SU-DHL-6 (cell line): ENCODE data around the gene GH2.

ENCODE experiments used
- H2AFZ ChIP-seq: fragments of 200-600 bp; sonication (generic); 2 replicates; pipeline ENCODE4 v1.6.1; 2014; ENCODE audit warnings: low read depth, mild to moderate bottlenecking, moderate library complexity, mixed read lengths, antibody characterized with exemption, low read length; ENCODE audit not compliant: severe bottlenecking
- H3F3A ChIP-seq: fragments of 200-600 bp; shearing (Covaris generic); 2 replicates; pipeline ENCODE4 v1.6.0; 2016; ENCODE audit warnings: antibody characterized with exemption, mild to moderate bottlenecking; ENCODE audit not compliant: insufficient read depth
- H3K27ac ChIP-seq: fragments of 200-600 bp; sonication (generic); 2 replicates; pipeline ENCODE4 v1.5.1; 2016; ENCODE audit warnings: low read depth, mild to moderate bottlenecking, low read length, moderate library complexity, mixed read lengths
- H3K27me3 ChIP-seq: fragments of 200-600 bp; sonication (generic), shearing (Covaris generic); 2 replicates; pipeline ENCODE4 v1.6.0; 2014; ENCODE audit warnings: mild to moderate bottlenecking, low read length
- H3K36me3 ChIP-seq: fragments of 200-600 bp; sonication (generic); 2 replicates; pipeline ENCODE4 v1.6.1; 2014; ENCODE audit warnings: mild to moderate bottlenecking, low read length, mixed read lengths
- H3K4me2 ChIP-seq: fragments of 300-600, 200-600 bp; shearing (Covaris generic), sonication (generic); 2 replicates; pipeline ENCODE4 v1.6.0; 2014; ENCODE audit warnings: low read length, low read depth, mild to moderate bottlenecking; ENCODE audit not compliant: poor library complexity, severe bottlenecking
- H3K4me3 ChIP-seq: fragments of 200-600 bp; sonication (generic); 2 replicates; pipeline ENCODE4 v1.5.1; 2014; ENCODE audit warnings: antibody characterized with exemption, low read length, mild to moderate bottlenecking, mixed read lengths; ENCODE audit not compliant: insufficient read depth, poor library complexity, severe bottlenecking
- H3K79me2 ChIP-seq: fragments of 200-600 bp; sonication (generic); 2 replicates; pipeline ENCODE4 v1.6.1; 2014; ENCODE audit warnings: mild to moderate bottlenecking, low read length, moderate library complexity; ENCODE audit not compliant: insufficient read depth
- H3K9ac ChIP-seq: fragments of 200-600 bp; sonication (generic); 2 replicates; pipeline ENCODE4 v1.7.0; 2014; ENCODE audit warnings: mild to moderate bottlenecking, low read length
- H3K9me2 ChIP-seq: fragments of 200-600 bp; sonication (generic); replicated peaks from 2 replicates; pipeline ENCODE4 v1.6.1; 2014; ENCODE audit warnings: low read length; ENCODE audit not compliant: insufficient read depth
- H3K9me3 ChIP-seq: fragments of 200-600 bp; sonication (generic); 2 replicates; pipeline ENCODE4 v1.6.1; 2014; ENCODE audit warnings: low read length, mixed read lengths; ENCODE audit not compliant: insufficient read depth
- H4K20me1 ChIP-seq: fragments of 200-600 bp; sonication (generic); 2 replicates; pipeline ENCODE4 v1.6.1; 2014; ENCODE audit warnings: low read depth, mild to moderate bottlenecking, antibody characterized with exemption, low read length, moderate library complexity, mixed read lengths
- CTCF ChIP-seq: fragments of 200-600 bp; sonication (generic); IDR thresholded peaks from one replicate; pipeline ENCODE4 v1.5.1; 2017; ENCODE audit warnings: antibody characterized with exemption, mild to moderate bottlenecking, low read length, moderate library complexity; ENCODE audit not compliant: insufficient read depth, poor library complexity, severe bottlenecking
- EZH2phosphoT487 ChIP-seq: fragments of 200-600 bp; sonication (generic), shearing (Covaris generic); conservative IDR thresholded peaks from 2 replicates; pipeline ENCODE4 v1.6.1; 2018; ENCODE audit warnings: mild to moderate bottlenecking, antibody characterized with exemption, low read length, moderate library complexity, mixed read lengths

Gene GH2

GRCh38 chr17:63834431-63835166 lies 47.1 kb downstream of the GH2 start:
- H3F3A ChIP-seq, result 0 out of 2 replicates have a peak, but pooled peaks cover 4% of the 10 kb centered on the region
- no peaks in the 10 kb centered on the region for H3K9me2 ChIP-seq
- no peak overlapping the region for H3K4me3 ChIP-seq
- 0 out of 2 replicates have a peak, but pooled peaks cover 2% of the 10 kb centered on the region for H3K36me3 ChIP-seq
- H3K9ac ChIP-seq, result no peak overlapping the region
- H2AFZ ChIP-seq, result no peak overlapping the region
- TF ChIP-seq CTCF (peak; percentile 64), EZH2phosphoT487 (no peak)
- H3K79me2 ChIP-seq, result peaks cover 36% of the 10 kb centered on the region
- peak overlapping the region; percentile 28; the same call in 1 of the 2 replicates for H3K27ac ChIP-seq
- no peaks in the 10 kb centered on the region for H3K9me3 ChIP-seq
- H3K4me2 ChIP-seq, result no peak overlapping the region
- H3K27me3 ChIP-seq, result no peaks in the 10 kb centered on the region
- H4K20me1 ChIP-seq, result no peaks in the 10 kb centered on the region; the same call in 1 of the 2 replicates

GRCh38 chr17:63833741-63834373 lies 47.9 kb downstream of the GH2 start:
- TF ChIP-seq EZH2phosphoT487, result no peak
- TF ChIP-seq CTCF, result no peak
- Histone ChIP-seq H3K79me2 (peaks cover 36% of the 10 kb centered on the region), H3K9ac (no peak overlapping the region), H3K4me2 (no peak overlapping the region), H3K9me2 (no peaks in the 10 kb centered on the region), H3K4me3 (no peak overlapping the region), H4K20me1 (no peaks in the 10 kb centered on the region; the same call in 1 of the 2 replicates), H3K36me3 (0 out of 2 replicates have a peak, but pooled peaks cover 3% of the 10 kb centered on the region), H3K27me3 (no peaks in the 10 kb centered on the region), H3F3A (0 out of 2 replicates have a peak, but pooled peaks cover 4% of the 10 kb centered on the region), H3K27ac (no peak overlapping the region), H3K9me3 (no peaks in the 10 kb centered on the region), H2AFZ (no peak overlapping the region)

- Histone ChIP-seq H2AFZ (no peak overlapping the region), H3K27me3 (no peaks in the 10 kb centered on the region), H3K79me2 (peaks cover 36% of the 10 kb centered on the region), H3K27ac (no peak overlapping the region), H3K4me3 (no peak overlapping the region), H3K36me3 (0 out of 2 replicates have a peak, but pooled peaks cover 3% of the 10 kb centered on the region), H3K9me2 (no peaks in the 10 kb centered on the region), H4K20me1 (no peaks in the 10 kb centered on the region), H3K9ac (no peak overlapping the region), H3K4me2 (no peak overlapping the region), H3F3A (0 out of 2 replicates have a peak, but pooled peaks cover 4% of the 10 kb centered on the region), H3K9me3 (no peaks in the 10 kb centered on the region)
- TF ChIP-seq EZH2phosphoT487 (no peak), CTCF (no peak)
Observed at GRCh38 chr17:63833026-63833740, 48.6 kb downstream of the GH2 start.
